Measurements from ENCODE around the gene AUP1. TPM values are rescaled to one million over a fixed set of nuclear protein-coding genes. Genes with fewer than 3 reads are reported as not detected.

The AUP1 gene
- total and polyA plus RNA-seq, 2 experiments from 2014 or later = 121 to 195 TPM

DNA sequence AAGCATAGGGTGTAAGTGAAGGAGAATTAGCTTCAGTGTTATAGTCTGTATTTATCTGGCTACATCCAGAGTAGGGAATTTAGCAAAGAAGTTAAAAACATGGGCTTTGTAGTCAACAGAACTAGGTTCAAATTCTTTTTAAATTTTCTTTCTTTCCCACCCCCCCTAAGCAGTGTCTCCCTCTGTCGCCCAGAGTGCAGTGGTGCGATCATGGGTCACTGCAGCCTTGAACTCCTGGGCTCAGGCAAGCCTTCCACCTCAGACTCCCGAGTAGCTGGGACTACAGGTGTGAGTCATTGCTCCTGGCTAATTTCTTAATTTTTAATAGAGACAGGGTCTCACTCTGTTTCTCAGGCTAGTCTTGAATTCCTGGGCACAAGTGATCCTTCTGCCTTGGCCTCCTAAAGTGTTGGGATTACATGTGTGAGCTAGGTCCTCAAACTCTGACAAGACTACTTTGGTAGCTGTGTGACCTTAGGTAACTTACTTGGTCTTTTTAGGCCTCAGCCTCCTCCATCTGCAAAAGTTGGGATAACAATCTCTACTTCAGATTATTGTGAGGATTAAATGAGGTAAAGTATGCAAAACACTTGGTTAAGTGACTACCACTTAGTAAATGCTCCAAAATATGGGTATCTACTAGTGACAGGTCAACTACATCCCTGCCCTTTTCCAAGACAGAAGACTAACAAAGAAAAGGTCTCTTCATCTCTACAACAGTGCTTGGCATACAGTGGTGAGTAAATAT lies 42.8 kb upstream of the AUP1 start:
- 72% methylated on average over 3 of the region's 3 CpGs for WGBS (ENCODE audit: low lambda C conversion rate, missing lambda C conversion rate)

DNA sequence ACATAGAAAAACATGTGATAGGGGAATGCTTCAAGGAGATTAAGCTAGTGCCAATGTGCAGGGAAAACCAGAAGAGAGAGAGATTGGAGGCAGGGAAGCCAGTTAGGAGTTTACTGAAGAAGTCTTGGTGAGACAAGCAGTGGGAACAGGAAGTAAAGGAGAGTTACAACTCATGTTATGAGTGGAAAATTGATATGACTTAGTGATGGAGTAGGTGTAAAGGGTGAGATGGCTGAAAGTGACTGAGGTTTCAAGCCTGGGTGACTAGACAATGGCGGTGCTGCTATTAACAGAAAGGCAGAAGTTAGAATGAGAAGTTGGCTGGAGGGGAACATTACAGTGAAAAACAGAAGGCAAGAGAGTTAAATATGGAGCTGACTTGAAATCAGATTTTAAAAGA lies 41.6 kb upstream of the AUP1 start:
- TF ChIP-seq, protein P1, sequence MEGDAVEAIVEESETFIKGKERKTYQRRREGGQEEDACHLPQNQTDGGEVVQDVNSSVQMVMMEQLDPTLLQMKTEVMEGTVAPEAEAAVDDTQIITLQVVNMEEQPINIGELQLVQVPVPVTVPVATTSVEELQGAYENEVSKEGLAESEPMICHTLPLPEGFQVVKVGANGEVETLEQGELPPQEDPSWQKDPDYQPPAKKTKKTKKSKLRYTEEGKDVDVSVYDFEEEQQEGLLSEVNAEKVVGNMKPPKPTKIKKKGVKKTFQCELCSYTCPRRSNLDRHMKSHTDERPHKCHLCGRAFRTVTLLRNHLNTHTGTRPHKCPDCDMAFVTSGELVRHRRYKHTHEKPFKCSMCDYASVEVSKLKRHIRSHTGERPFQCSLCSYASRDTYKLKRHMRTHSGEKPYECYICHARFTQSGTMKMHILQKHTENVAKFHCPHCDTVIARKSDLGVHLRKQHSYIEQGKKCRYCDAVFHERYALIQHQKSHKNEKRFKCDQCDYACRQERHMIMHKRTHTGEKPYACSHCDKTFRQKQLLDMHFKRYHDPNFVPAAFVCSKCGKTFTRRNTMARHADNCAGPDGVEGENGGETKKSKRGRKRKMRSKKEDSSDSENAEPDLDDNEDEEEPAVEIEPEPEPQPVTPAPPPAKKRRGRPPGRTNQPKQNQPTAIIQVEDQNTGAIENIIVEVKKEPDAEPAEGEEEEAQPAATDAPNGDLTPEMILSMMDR (IDR thresholded peaks at IDR 0.05; ENCODE audit: poor library complexity) = no peak
- TF ChIP-seq EZH2phosphoT487 (IDR thresholded peaks at IDR 0.05; ENCODE audit: low read depth, severe bottlenecking, unreplicated experiment) = no peak
- H4K20me1 ChIP-seq (ENCODE audit: insufficient read depth, poor library complexity, severe bottlenecking) = no peaks in the 10 kb centered on the region
- WGBS (ENCODE audit: low lambda C conversion rate, missing lambda C conversion rate) = 92% methylated on average over 1 of the region's 1 CpG
- no peaks in the 10 kb centered on the region for H3K9me3 ChIP-seq (ENCODE audit: low read depth)
- H2AFZ ChIP-seq = no peak overlapping the region
- no peaks in the 10 kb centered on the region for H3K79me2 ChIP-seq
- no peaks in the 10 kb centered on the region for H3K4me1 ChIP-seq (ENCODE audit: insufficient read depth)
- H3K4me3 ChIP-seq = no peak overlapping the region
- no peaks in the 10 kb centered on the region for H3K36me3 ChIP-seq (replicated peaks; ENCODE audit: insufficient read depth, low read depth)
- H3K27ac ChIP-seq = no peak overlapping the region
- H3K9me2 ChIP-seq (replicated peaks; ENCODE audit: insufficient read depth) = no peaks in the 10 kb centered on the region
- no peak for DNase-seq (ENCODE audit: low spot score)
- H3K27me3 ChIP-seq = no peaks in the 10 kb centered on the region
- H3K4me2 ChIP-seq = no peak overlapping the region

More for the DNA sequence above, 42.8 kb upstream of the AUP1 start:
- Histone ChIP-seq H3K9me3 (ENCODE audit: low read depth) (no peaks in the 10 kb centered on the region), H3K4me1 (ENCODE audit: insufficient read depth) (no peaks in the 10 kb centered on the region), H2AFZ (no peak overlapping the region), H3K36me3 (replicated peaks; ENCODE audit: insufficient read depth, low read depth) (no peaks in the 10 kb centered on the region), H3K79me2 (no peaks in the 10 kb centered on the region), H3K27ac (no peak overlapping the region), H3K4me3 (no peak overlapping the region), H3K9me2 (replicated peaks; ENCODE audit: insufficient read depth) (no peaks in the 10 kb centered on the region), H3K27me3 (no peaks in the 10 kb centered on the region), H4K20me1 (ENCODE audit: insufficient read depth, poor library complexity, severe bottlenecking) (no peaks in the 10 kb centered on the region), H3K4me2 (no peak overlapping the region)
- DNase-seq (ENCODE audit: low spot score) = no peak
- no peak for TF ChIP-seq EZH2phosphoT487 (IDR thresholded peaks at IDR 0.05; ENCODE audit: low read depth, severe bottlenecking, unreplicated experiment)
- TF ChIP-seq, protein P1 (IDR thresholded peaks at IDR 0.05; ENCODE audit: poor library complexity) = no peak
- no peak for TF ChIP-seq EZH2 (IDR thresholded peaks at IDR 0.05; ENCODE audit: borderline replicate concordance)

DNA sequence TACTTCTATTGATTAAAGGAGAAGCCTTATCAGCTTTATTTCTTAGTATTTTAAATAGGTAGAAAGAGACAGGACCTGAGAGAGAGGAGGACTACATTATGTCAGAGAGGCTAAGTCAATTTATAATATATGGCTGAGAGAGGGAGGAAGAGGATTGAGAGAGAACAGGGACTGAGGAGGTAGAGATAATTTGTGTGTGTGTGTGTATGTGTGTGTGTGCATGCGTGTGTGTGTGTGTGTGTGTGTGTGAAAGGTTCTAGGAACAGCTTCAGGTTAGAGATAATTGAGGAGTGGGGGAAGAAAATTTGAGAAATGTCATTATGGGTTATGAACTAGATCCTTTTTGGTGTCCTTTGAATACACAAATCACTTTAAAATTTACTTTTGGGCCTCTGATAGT lies 40.2 kb upstream of the AUP1 start:
- Histone ChIP-seq H3K9me3 (ENCODE audit: low read depth) (no peaks in the 10 kb centered on the region), H3K9me2 (replicated peaks; ENCODE audit: insufficient read depth) (no peaks in the 10 kb centered on the region), H3K4me2 (no peak overlapping the region), H3K27me3 (no peaks in the 10 kb centered on the region), H4K20me1 (ENCODE audit: insufficient read depth, poor library complexity, severe bottlenecking) (no peaks in the 10 kb centered on the region), H3K79me2 (no peaks in the 10 kb centered on the region), H2AFZ (no peak overlapping the region), H3K4me1 (ENCODE audit: insufficient read depth) (no peaks in the 10 kb centered on the region), H3K4me3 (no peak overlapping the region), H3K27ac (no peak overlapping the region), H3K36me3 (replicated peaks; ENCODE audit: insufficient read depth, low read depth) (no peaks in the 10 kb centered on the region)
- DNase-seq (ENCODE audit: low spot score) = no peak
- TF ChIP-seq EZH2phosphoT487 (IDR thresholded peaks at IDR 0.05; ENCODE audit: low read depth, severe bottlenecking, unreplicated experiment) (no peak), EZH2 (IDR thresholded peaks at IDR 0.05; ENCODE audit: borderline replicate concordance) (no peak)
- TF ChIP-seq, protein P1 (IDR thresholded peaks at IDR 0.05; ENCODE audit: poor library complexity) = no peak
- 83% methylated on average over 1 of the region's 1 CpG for WGBS (ENCODE audit: low lambda C conversion rate, missing lambda C conversion rate)

Measured in hepatocyte (in vitro differentiated cells).